Measurements from ENCODE around the gene RIPK4.

Gene RIPK4

GRCh38 chr21:41753006-41753898 lies 13.6 kb downstream of the RIPK4 start:
- TF ChIP-seq CTCF (IDR thresholded peaks at IDR 0.05; ENCODE audit: low read depth, low read length) = no peak
- DNase-seq (ENCODE audit: extremely low read depth, low read depth) = no peak

- TF ChIP-seq CTCF (IDR thresholded peaks at IDR 0.05; ENCODE audit: low read depth, low read length) = no peak
- DNase-seq (ENCODE audit: extremely low read depth, low read depth) = no peak
Observed at GRCh38 chr21:41752231-41752681, 14.6 kb downstream of the RIPK4 start.

GRCh38 chr21:41751611-41752011 lies 15.2 kb downstream of the RIPK4 start:
- no peak for DNase-seq (ENCODE audit: extremely low read depth, low read depth)
- TF ChIP-seq CTCF (IDR thresholded peaks at IDR 0.05; ENCODE audit: low read depth, low read length) = no peak

- TF ChIP-seq CTCF (IDR thresholded peaks at IDR 0.05; ENCODE audit: low read depth, low read length) = no peak
- no peak for DNase-seq (ENCODE audit: extremely low read depth, low read depth)
Observed at GRCh38 chr21:41750532-41751151, 16.2 kb downstream of the RIPK4 start.

GRCh38 chr21:41750051-41750450 lies 16.8 kb downstream of the RIPK4 start:
- no peak for DNase-seq (ENCODE audit: extremely low read depth, low read depth)
- TF ChIP-seq CTCF (IDR thresholded peaks at IDR 0.05; ENCODE audit: low read depth, low read length) = no peak

GRCh38 chr21:41749286-41749685 lies 17.6 kb downstream of the RIPK4 start:
- no peak for DNase-seq (ENCODE audit: extremely low read depth, low read depth)
- TF ChIP-seq CTCF (IDR thresholded peaks at IDR 0.05; ENCODE audit: low read depth, low read length) = no peak

Measured in AG09319 (cell line).